Spinal cord (tissue), 10 donors: ENCODE results near the gene TDRD10. TPM values are rescaled to one million over a fixed set of nuclear protein-coding genes. Genes with fewer than 3 reads are reported as not detected.

Experiments
- DNase-seq, 6 donors: peaks; one replicate each; pipeline versions ENCODE4 v3.0.0 to v3.0.0-alpha.2; 2013 to 2015; ENCODE audit warnings: low spot score in 6 of 6, low read depth in 4 of 6
- H3K27ac ChIP-seq: one replicate; pipeline ENCODE4 v1.5.1; 2013; ENCODE audit warnings: low read depth, low read length, control low read depth
- H3K27me3 ChIP-seq: one replicate; pipeline ENCODE4 v1.6.1; 2013; ENCODE audit warnings: low read length; ENCODE audit not compliant: control insufficient read depth, insufficient read depth
- H3K36me3 ChIP-seq: one replicate; pipeline ENCODE4 v1.6.1; 2013; ENCODE audit warnings: low read length; ENCODE audit not compliant: control insufficient read depth, insufficient read depth
- H3K4me1 ChIP-seq: one replicate; pipeline ENCODE4 v1.6.1; 2013; ENCODE audit warnings: low read length; ENCODE audit not compliant: control insufficient read depth, insufficient read depth
- H3K4me3 ChIP-seq: one replicate; pipeline ENCODE4 v1.5.1; 2013; ENCODE audit warnings: low read depth, low read length, control low read depth
- H3K9me3 ChIP-seq: one replicate; pipeline ENCODE4 v1.6.1; 2013; ENCODE audit warnings: low read length; ENCODE audit not compliant: control insufficient read depth, insufficient read depth
- WGBS: methylation state at CpG from one replicate; pipeline ENCODE4 v1.1.5; 2013; ENCODE audit warnings: missing lambda C conversion rate; ENCODE audit not compliant: insufficient coverage; 5-methylcytosine and 5-hydroxymethylcytosine counted together
- polyA plus RNA-seq, 2 donors: library from polyadenylated mRNA; unstranded; fragments of 120-200 nt; gene quantifications; one replicate each; pipeline ENCODE4 v1.2.1, GENCODE V29; 2013; ENCODE audit not compliant: insufficient read length in 2 of 2
- total RNA-seq, 2 donors: library from RNA; depleted of rRNA in 1 of 2; stranded (reverse); fragments of 120-200 nt in 1 of 2; fragments of >200 nt in 1 of 2; gene quantifications; one replicate each; pipeline versions ENCODE4 v1.2.3 to v1.2.4, GENCODE V29; 2013 to 2014
- donor health status: healthy.

The TDRD10 gene
- total and polyA plus RNA-seq, 4 donors: 0.40 to 3.1 (median 1.5) TPM

GRCh38 chr1:154549202-154549770 is 47.3 kb downstream of the TDRD10 start:
- no peak for DNase-seq
- Histone ChIP-seq H3K27ac (no peak overlapping the region), H3K4me1 (no peaks in the 10 kb centered on the region), H3K4me3 (no peak overlapping the region), H3K27me3 (no peaks in the 10 kb centered on the region), H3K36me3 (peaks cover 46% of the 10 kb centered on the region), H3K9me3 (no peaks in the 10 kb centered on the region)
- WGBS: 60% methylated on average over 1 of the region's 3 CpGs

- peaks cover 54% of the 10 kb centered on the region for H3K36me3 ChIP-seq
- no peaks in the 10 kb centered on the region for H3K9me3 ChIP-seq
- WGBS: 89% methylated on average over 3 of the region's 5 CpGs
Observed at GRCh38 chr1:154550070-154550469, 48.1 kb downstream of the TDRD10 start.

GRCh38 chr1:154550657-154551056 is 48.6 kb downstream of the TDRD10 start:
- Histone ChIP-seq H3K4me3 (no peak overlapping the region), H3K4me1 (no peaks in the 10 kb centered on the region), H3K27me3 (no peaks in the 10 kb centered on the region), H3K36me3 (peaks cover 60% of the 10 kb centered on the region), H3K9me3 (no peaks in the 10 kb centered on the region), H3K27ac (no peak overlapping the region)
- WGBS: 82% methylated on average over 6 of the region's 6 CpGs
- no peak for DNase-seq

More at GRCh38 chr1:154550070-154550469, 48.1 kb downstream of the TDRD10 start:
- no peaks in the 10 kb centered on the region for H3K4me1 ChIP-seq
- no peaks in the 10 kb centered on the region for H3K27me3 ChIP-seq
- no peak overlapping the region for H3K27ac ChIP-seq
- no peak overlapping the region for H3K4me3 ChIP-seq
- DNase-seq: no peak

- peaks cover 7% of the 10 kb centered on the region for H3K4me1 ChIP-seq
- no peaks in the 10 kb centered on the region for H3K27me3 ChIP-seq
- 96% methylated on average over 3 of the region's 4 CpGs for WGBS
- DNase-seq: no peak
- no peak overlapping the region for H3K4me3 ChIP-seq
- no peak overlapping the region for H3K27ac ChIP-seq
- H3K36me3 ChIP-seq: peaks cover 62% of the 10 kb centered on the region
- no peaks in the 10 kb centered on the region for H3K9me3 ChIP-seq
Observed at GRCh38 chr1:154551474-154551873, 49.5 kb downstream of the TDRD10 start.

GRCh38 chr1:154552036-154552435 is 50.0 kb downstream of the TDRD10 start:
- no peak for DNase-seq
- Histone ChIP-seq H3K27me3 (no peaks in the 10 kb centered on the region), H3K36me3 (peaks cover 62% of the 10 kb centered on the region), H3K4me1 (peaks cover 9% of the 10 kb centered on the region), H3K9me3 (no peaks in the 10 kb centered on the region), H3K4me3 (no peak overlapping the region), H3K27ac (no peak overlapping the region)
- WGBS: 98% methylated on average over 6 of the region's 6 CpGs

- 95% methylated on average over 6 of the region's 12 CpGs for WGBS
- Histone ChIP-seq H3K4me3 (no peak overlapping the region), H3K27me3 (no peaks in the 10 kb centered on the region), H3K27ac (no peak overlapping the region), H3K36me3 (peaks cover 62% of the 10 kb centered on the region), H3K4me1 (peaks cover 13% of the 10 kb centered on the region), H3K9me3 (no peaks in the 10 kb centered on the region)
- DNase-seq: no peak
Observed at GRCh38 chr1:154553056-154554030, 51.3 kb downstream of the TDRD10 start.

GRCh38 chr1:154556422-154556821 is 54.4 kb downstream of the TDRD10 start:
- WGBS: 14% methylated on average over 3 of the region's 4 CpGs
- H3K4me1 ChIP-seq: peaks cover 22% of the 10 kb centered on the region
- peaks cover 40% of the 10 kb centered on the region for H3K36me3 ChIP-seq
- no peak overlapping the region for H3K4me3 ChIP-seq
- H3K27ac ChIP-seq: no peak overlapping the region
- no peak for DNase-seq
- no peaks in the 10 kb centered on the region for H3K27me3 ChIP-seq
- H3K9me3 ChIP-seq: no peaks in the 10 kb centered on the region

- DNase-seq: no peak
- peak overlapping the region; percentile 64 for H3K4me3 ChIP-seq
- 15% methylated on average over 5 of the region's 7 CpGs for WGBS
- H3K9me3 ChIP-seq: no peaks in the 10 kb centered on the region
- H3K36me3 ChIP-seq: peaks cover 31% of the 10 kb centered on the region
- H3K27me3 ChIP-seq: no peaks in the 10 kb centered on the region
- peaks cover 22% of the 10 kb centered on the region for H3K4me1 ChIP-seq
- no peak overlapping the region for H3K27ac ChIP-seq
Observed at GRCh38 chr1:154557248-154557938, 55.4 kb downstream of the TDRD10 start.

GRCh38 chr1:154557939-154558719 is 56.1 kb downstream of the TDRD10 start, which contains the start of gene UBE2Q1:
TSS of gene UBE2Q1 (minus strand) at chr1:154558662. CDS start at chr1:154558553, 109 bp downstream.
- peaks cover 23% of the 10 kb centered on the region for H3K36me3 ChIP-seq
- peaks cover 22% of the 10 kb centered on the region for H3K4me1 ChIP-seq
- peak in 2 of 6 donors; percentile 22 to 43 for DNase-seq
- H3K27ac ChIP-seq: peak within 1 kb of the TSS; percentile 96
- peak within 1 kb of the TSS; percentile 68 for H3K4me3 ChIP-seq
- H3K27me3 ChIP-seq: no peaks in the 10 kb centered on the region
- WGBS: under 1% methylated on average over 66 of the region's 69 CpGs
- H3K9me3 ChIP-seq: no peaks in the 10 kb centered on the region
